Stomach (tissue), 9 donors: ENCODE results near the gene CCN5. TPM values are rescaled to one million over a fixed set of nuclear protein-coding genes. Genes with fewer than 3 reads are reported as not detected.

ENCODE experiments used
- DNase-seq, 2 donors: peaks; one replicate each; pipeline versions ENCODE4 v3.0.0 to v3.0.0-alpha.2; 2013 to 2019
- H3K27ac ChIP-seq, 5 donors: fragments of 200-600 bp in 4 of 5; sonication (generic) in 4 of 5; one replicate each; pipeline ENCODE4 v1.5.1; 2013 to 2019; ENCODE audit warnings: mild to moderate bottlenecking in 1 of 5, moderate library complexity in 1 of 5
- H3K27me3 ChIP-seq, 3 donors: fragments of 200-600 bp; sonication (generic); one replicate each; pipeline ENCODE4 v1.5.1; 2017 to 2019; ENCODE audit warnings: mixed run types in 1 of 3
- H3K36me3 ChIP-seq, 4 donors: fragments of 200-600 bp; sonication (generic); 1 replicate in 3 of 4; 2 replicates in 1 of 4; pipeline ENCODE4 v1.5.1; 2016 to 2019
- H3K4me1 ChIP-seq, 4 donors: fragments of 200-600 bp; sonication (generic); one replicate each; pipeline ENCODE4 v1.5.1; 2016 to 2019
- H3K4me3 ChIP-seq, 4 donors: fragments of 200-600 bp; sonication (generic) in 3 of 4; one replicate each; pipeline ENCODE4 v1.5.1; 2016 to 2019; ENCODE audit warnings: mild to moderate bottlenecking in 1 of 4
- H3K9me3 ChIP-seq, 4 donors: fragments of 200-600 bp; sonication (generic); one replicate each; pipeline ENCODE4 v1.5.1; 2016 to 2019
- EP300 ChIP-seq: sonication (generic); formaldehyde crosslinking; IDR thresholded peaks from one replicate; pipeline ENCODE4 v1.6.1; 2017; ENCODE audit warnings: antibody characterized with exemption
- POLR2A ChIP-seq, 4 donors: fragments of 450-650 bp; IDR thresholded peaks; one replicate each; pipeline ENCODE4 v1.6.1; 2016; ENCODE audit warnings: antibody characterized with exemption in 4 of 4, control low read depth in 2 of 4, mild to moderate bottlenecking in 1 of 4, moderate library complexity in 1 of 4
- POLR2AphosphoS5 ChIP-seq, 3 donors: sonication (generic); formaldehyde crosslinking; IDR thresholded peaks; one replicate each; pipeline ENCODE4 v1.6.1; 2016; ENCODE audit warnings: antibody characterized with exemption in 3 of 3
- WGBS, 5 donors: extraction: QIAGEN DNeasy Blood & Tissue Kit in 3 of 5; methylation state at CpG; one replicate each; pipeline versions ENCODE4 v1.1.5 to v1.1.7; 2013 to 2018; 5-methylcytosine and 5-hydroxymethylcytosine counted together
- intact Hi-C: fragments of 100-400 bp; cut with DNase I; formaldehyde crosslinking; loops from one replicate; pipeline ENCODE4 v1.15.1; 2023; ENCODE audit warnings: low total_unique reads
- polyA plus RNA-seq, 3 donors: library from polyadenylated mRNA; stranded (reverse); fragments of 200-250 nt; gene quantifications; one replicate each; pipeline ENCODE4 v1.2.3, GENCODE V29; 2013
- total RNA-seq, 5 donors: library from RNA; depleted of rRNA; stranded (reverse); fragments of >200 nt; gene quantifications; one replicate each; pipeline versions ENCODE4 v1.1.0 to v1.2.3, GENCODE V29; 2014 to 2016
- TF ChIP-seq, protein P1 (sequence below), 7 experiments: fragments of 450-650 bp in 4 of 7; fragments of 200-600 bp in 3 of 7; sonication (generic) in 3 of 7; IDR thresholded peaks; one replicate each; pipeline ENCODE4 v1.5.1; 2016 to 2019; ENCODE audit warnings: antibody characterized with exemption in 7 of 7, control low read depth in 2 of 7, mild to moderate bottlenecking in 1 of 7
- donor health status: healthy with polysubstance abuse.
- donor health status: Bipolar disorder and iron deficiency.
- donor health status: healthy.

The CCN5 gene
- total and polyA plus RNA-seq, 8 donors: 2.5 to 193 (median 8.2) TPM; not detected in 3

- peak in 1 of 2 donors; percentile 59 for DNase-seq
- Histone ChIP-seq H3K27me3 (peaks cover 0 to 37% (median 5%) of the 10 kb centered on the region in 3 donors), H3K36me3 (no peaks in the 10 kb centered on the region), H3K27ac (no peak overlapping the region), H3K4me3 (no peak overlapping the region), H3K4me1 (no peaks in the 10 kb centered on the region), H3K9me3 (no peaks in the 10 kb centered on the region)
- intact Hi-C loops: no loop called here
- WGBS, 5 donors: 14 to 22% (median 19%) methylated on average over 7 of the region's 7 CpGs
- TF ChIP-seq, protein P1, sequence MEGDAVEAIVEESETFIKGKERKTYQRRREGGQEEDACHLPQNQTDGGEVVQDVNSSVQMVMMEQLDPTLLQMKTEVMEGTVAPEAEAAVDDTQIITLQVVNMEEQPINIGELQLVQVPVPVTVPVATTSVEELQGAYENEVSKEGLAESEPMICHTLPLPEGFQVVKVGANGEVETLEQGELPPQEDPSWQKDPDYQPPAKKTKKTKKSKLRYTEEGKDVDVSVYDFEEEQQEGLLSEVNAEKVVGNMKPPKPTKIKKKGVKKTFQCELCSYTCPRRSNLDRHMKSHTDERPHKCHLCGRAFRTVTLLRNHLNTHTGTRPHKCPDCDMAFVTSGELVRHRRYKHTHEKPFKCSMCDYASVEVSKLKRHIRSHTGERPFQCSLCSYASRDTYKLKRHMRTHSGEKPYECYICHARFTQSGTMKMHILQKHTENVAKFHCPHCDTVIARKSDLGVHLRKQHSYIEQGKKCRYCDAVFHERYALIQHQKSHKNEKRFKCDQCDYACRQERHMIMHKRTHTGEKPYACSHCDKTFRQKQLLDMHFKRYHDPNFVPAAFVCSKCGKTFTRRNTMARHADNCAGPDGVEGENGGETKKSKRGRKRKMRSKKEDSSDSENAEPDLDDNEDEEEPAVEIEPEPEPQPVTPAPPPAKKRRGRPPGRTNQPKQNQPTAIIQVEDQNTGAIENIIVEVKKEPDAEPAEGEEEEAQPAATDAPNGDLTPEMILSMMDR (IDR thresholded peaks at IDR 0.05): no peak
- TF ChIP-seq EP300 (no peak), POLR2AphosphoS5 (IDR thresholded peaks at IDR 0.05) (no peak), POLR2A (IDR thresholded peaks at IDR 0.05) (no peak)
Observed at GRCh38 chr20:44776980-44777379, 61.8 kb downstream of the CCN5 start.

Other genes starting within 250 kb of the CCN5 start
- 10 to 100 TPM in 1 of 5 donors, 1 to 10 TPM in 4; 3.5 to 18.3 (median 5.8) TPM for gene TTPAL, start 239.5 kb upstream of the CCN5 start, total RNA-seq
- 1 to 10 TPM; 2.1 to 4.2 (median 2.7) TPM for gene TTPAL, start 239.5 kb upstream of the CCN5 start, polyA plus RNA-seq
- 100 to 1,000 TPM in 1 of 5 donors, 10 to 100 TPM in 3, 1 to 10 TPM in 1; 9.6 to 109 (median 84.6) TPM for gene SERINC3, start 193.3 kb upstream of the CCN5 start, total RNA-seq
- gene SERINC3, start 193.3 kb upstream of the CCN5 start, polyA plus RNA-seq: 10 to 100 TPM; 17.4 to 25.0 (median 24.0) TPM
- 100 to 1,000 TPM in 1 of 5 donors, 10 to 100 TPM in 4; 17.4 to 113 (median 41.7) TPM for gene PKIG, start 132.8 kb upstream of the CCN5 start, total RNA-seq
- gene PKIG, start 132.8 kb upstream of the CCN5 start, polyA plus RNA-seq: 100 to 1,000 TPM in 1 of 3 donors, 10 to 100 TPM in 2; 52.0 to 124 (median 86.9) TPM
- 100 to 1,000 TPM in 1 of 5 donors, 10 to 100 TPM in 3, 1 to 10 TPM in 1; 2.3 to 165 (median 22.3) TPM for gene ADA, start 63.7 kb upstream of the CCN5 start, total RNA-seq
- 10 to 100 TPM; 27.9 to 81.0 (median 53.1) TPM for gene ADA, start 63.7 kb upstream of the CCN5 start, polyA plus RNA-seq
- 1 to 10 TPM in 3 of 5 donors, not detected in 2; 1.5 to 7.7 (median 4.5) TPM for gene KCNK15, start 30.5 kb downstream of the CCN5 start, total RNA-seq
- gene KCNK15, start 30.5 kb downstream of the CCN5 start, polyA plus RNA-seq: 1 to 10 TPM in 1 of 3 donors, under 1 TPM in 2; 0.46 to 2.6 (median 0.78) TPM
- 1 to 10 TPM in 3 of 5 donors, not detected in 2; 1.2 to 2.2 (median 1.3) TPM for gene RIMS4, start 95.2 kb downstream of the CCN5 start, total RNA-seq
- 1 to 10 TPM in 2 of 3 donors, under 1 TPM in 1; 0.55 to 1.8 (median 1.7) TPM for gene RIMS4, start 95.2 kb downstream of the CCN5 start, polyA plus RNA-seq
- 100 to 1,000 TPM in 3 of 5 donors, 10 to 100 TPM in 2; 52.2 to 131 (median 109) TPM for gene YWHAB, start 170.3 kb downstream of the CCN5 start, total RNA-seq
- gene YWHAB, start 170.3 kb downstream of the CCN5 start, polyA plus RNA-seq: 100 to 1,000 TPM in 1 of 3 donors, 10 to 100 TPM in 2; 71.8 to 135 (median 76.9) TPM
- 100 to 1,000 TPM in 1 of 5 donors, 10 to 100 TPM in 3, 1 to 10 TPM in 1; 8.6 to 106 (median 32.0) TPM for gene PABPC1L, start 194.7 kb downstream of the CCN5 start, total RNA-seq
- gene PABPC1L, start 194.7 kb downstream of the CCN5 start, polyA plus RNA-seq: 10 to 100 TPM; 15.0 to 38.9 (median 23.3) TPM
- gene TOMM34, start 245.0 kb downstream of the CCN5 start, total RNA-seq: 10 to 100 TPM in 1 of 5 donors, 1 to 10 TPM in 4; 1.7 to 11.6 (median 4.9) TPM
- 10 to 100 TPM; 14.4 to 15.7 (median 15.4) TPM for gene TOMM34, start 245.0 kb downstream of the CCN5 start, polyA plus RNA-seq